GF-D8 (cell line): Measurements from ENCODE around the gene COTL1.
"Not testable (repeated sequence)": the region's sequence is repeated elsewhere in the genome, so short reads cannot be mapped to it uniquely, and the experiment has no call there.

Experiments used
- DNase-seq: peaks from one replicate; lab custom pipeline; 2025; lab: John Stamatoyannopoulos, UW

The COTL1 gene

GRCh38 chr16:84643180-84643583 lies 25.3 kb upstream of the COTL1 start:
- DNase-seq = peak; percentile 34

GRCh38 chr16:84641643-84642358 lies 23.9 kb upstream of the COTL1 start:
- DNase-seq = no peak

- DNase-seq = no peak
Observed at GRCh38 chr16:84640145-84640544, 22.3 kb upstream of the COTL1 start.

GRCh38 chr16:84638231-84638806 lies 20.4 kb upstream of the COTL1 start:
- DNase-seq = no peak

GRCh38 chr16:84637709-84638108 lies 19.8 kb upstream of the COTL1 start:
- DNase-seq = no peak

- DNase-seq = no peak
Observed at GRCh38 chr16:84635702-84636101, 17.8 kb upstream of the COTL1 start.

- DNase-seq = no peak
Observed at GRCh38 chr16:84633622-84634021, 15.7 kb upstream of the COTL1 start.

GRCh38 chr16:84632862-84633261 lies 15.0 kb upstream of the COTL1 start:
- not testable (repeated sequence) for DNase-seq

- DNase-seq = peak; percentile 40
Observed at GRCh38 chr16:84631886-84632285, 14.0 kb upstream of the COTL1 start.

GRCh38 chr16:84631153-84631466 lies 13.2 kb upstream of the COTL1 start:
- DNase-seq = no peak

GRCh38 chr16:84630446-84631152 lies 12.7 kb upstream of the COTL1 start:
- no peak for DNase-seq

GRCh38 chr16:84630009-84630408 lies 12.1 kb upstream of the COTL1 start:
- no peak for DNase-seq

GRCh38 chr16:84629580-84629979 lies 11.7 kb upstream of the COTL1 start:
- DNase-seq = no peak

- no peak for DNase-seq
Observed at GRCh38 chr16:84628226-84628731, 10.4 kb upstream of the COTL1 start.

- no peak for DNase-seq
Observed at GRCh38 chr16:84625556-84625955, 7.7 kb upstream of the COTL1 start.

- not testable (repeated sequence) for DNase-seq
Observed at GRCh38 chr16:84620913-84621312, 3.0 kb upstream of the COTL1 start.

GRCh38 chr16:84618581-84619460 lies 943 bp upstream of the COTL1 start:
- DNase-seq = no peak

- no peak for DNase-seq
Observed at GRCh38 chr16:84617041-84617790, 662 bp downstream of the COTL1 start.

- no peak for DNase-seq
Observed at GRCh38 chr16:84616515-84616914, 1.4 kb downstream of the COTL1 start.

GRCh38 chr16:84614968-84615813 lies 2.7 kb downstream of the COTL1 start:
- no peak for DNase-seq

- no peak for DNase-seq
Observed at GRCh38 chr16:84614623-84614967, 3.3 kb downstream of the COTL1 start.
